HL-60/S4 treated with retinoic acid at 250 ng/mL for 4 days and 3 days (cell line): ENCODE data around the gene MTTP.

Experiments used
- in situ Hi-C: fragments of 300-500 bp; cut with MboI; formaldehyde crosslinking; loops from 2 replicates; pipeline ENCODE4 v1.7.0; 2022; ENCODE audit warnings: low sequenced_read_pairs

Gene MTTP

DNA sequence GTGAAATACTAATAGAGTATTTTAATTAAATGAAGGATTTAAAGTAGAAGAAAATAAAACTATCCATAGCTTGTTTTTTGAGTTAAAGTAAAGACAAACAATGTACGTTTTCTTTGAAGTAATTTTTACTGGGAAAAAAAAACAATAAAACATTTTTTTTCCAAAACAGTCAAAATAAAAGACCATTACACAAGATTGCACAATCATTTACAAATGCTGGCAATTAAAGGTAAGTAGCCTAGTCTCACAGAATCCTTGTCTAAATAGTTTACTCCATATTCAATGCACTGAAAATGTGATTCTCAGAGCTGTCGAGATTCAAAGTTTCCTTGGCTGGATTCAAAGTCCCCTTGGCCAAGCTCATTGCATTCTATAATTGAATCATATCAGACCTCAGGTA lies 61.8 kb downstream of the MTTP start:
- in situ Hi-C loops, result no loop called here

DNA sequence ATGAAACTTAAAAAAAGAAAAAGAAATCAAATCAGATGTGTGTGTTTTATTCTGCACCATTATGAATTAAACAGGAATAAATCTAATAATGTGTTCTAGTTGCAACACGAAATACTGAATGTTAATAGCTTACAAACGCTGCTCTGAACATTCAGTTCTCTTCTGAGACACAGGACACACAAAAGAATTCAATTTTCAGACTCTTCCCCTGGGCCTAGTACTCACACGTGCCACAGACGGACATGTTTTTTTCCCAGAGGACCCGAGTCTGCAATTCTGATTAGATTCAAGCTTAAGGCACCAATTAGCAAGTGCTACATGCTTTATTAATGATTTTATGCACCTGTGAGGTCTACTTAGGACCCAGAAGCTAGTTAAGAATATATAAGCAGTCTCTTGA lies 62.5 kb downstream of the MTTP start:
- in situ Hi-C loops, result no loop called here

DNA sequence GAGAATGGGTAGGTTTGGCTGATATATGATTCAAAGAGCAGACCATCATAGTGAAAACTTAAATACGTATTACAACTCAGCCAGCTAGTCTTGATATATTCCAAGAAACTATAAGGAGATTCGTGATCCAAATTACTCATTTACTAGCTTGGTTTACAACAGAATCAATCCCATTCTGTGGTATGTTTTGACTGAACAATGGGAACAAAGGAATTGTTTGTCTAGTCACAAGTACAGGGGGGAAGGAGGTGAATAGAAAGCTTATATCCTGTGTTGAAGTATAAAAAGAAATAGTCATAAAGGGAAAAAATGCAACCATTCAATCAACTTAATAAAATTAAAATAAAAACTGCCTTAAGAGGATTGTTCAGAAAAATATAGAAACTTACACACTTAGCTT lies 66.1 kb downstream of the MTTP start:
- in situ Hi-C loops, result no loop called here

DNA sequence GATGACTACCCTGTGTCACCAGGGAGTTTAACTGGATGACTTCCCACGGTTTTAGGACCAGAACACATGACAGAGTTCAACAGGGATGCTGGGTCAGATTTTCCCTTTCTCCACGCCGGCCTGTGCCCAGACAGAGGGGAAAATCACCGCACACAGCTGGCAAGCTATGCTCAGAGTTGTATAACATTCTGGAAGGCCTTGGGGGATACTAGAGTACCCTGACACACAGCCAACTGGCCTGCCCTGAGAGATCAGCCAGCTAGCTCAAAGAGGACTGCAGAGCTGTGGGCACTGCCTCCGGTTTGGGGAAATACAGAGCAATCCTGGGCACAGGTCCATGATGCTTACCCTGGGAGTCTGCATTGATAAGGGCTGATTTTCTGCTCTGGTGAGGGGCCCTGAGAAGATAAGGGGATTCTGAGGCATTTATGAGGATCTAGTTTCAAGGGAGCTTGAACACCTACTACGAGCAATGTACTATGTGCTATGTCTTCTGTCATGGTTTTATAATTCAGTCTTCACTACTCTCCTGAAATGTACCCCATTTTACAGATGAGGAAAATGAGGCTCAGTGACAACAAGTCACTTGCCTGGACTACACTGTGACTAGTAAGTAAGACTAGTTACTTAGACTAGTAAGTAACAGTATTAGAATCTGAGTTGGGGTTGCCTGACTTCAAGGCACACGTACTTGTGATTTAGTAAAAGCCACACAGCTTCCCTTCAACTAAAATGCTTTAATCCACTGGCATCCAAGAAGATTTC lies 68.3 kb downstream of the MTTP start:
- in situ Hi-C loops, result no loop called here

DNA sequence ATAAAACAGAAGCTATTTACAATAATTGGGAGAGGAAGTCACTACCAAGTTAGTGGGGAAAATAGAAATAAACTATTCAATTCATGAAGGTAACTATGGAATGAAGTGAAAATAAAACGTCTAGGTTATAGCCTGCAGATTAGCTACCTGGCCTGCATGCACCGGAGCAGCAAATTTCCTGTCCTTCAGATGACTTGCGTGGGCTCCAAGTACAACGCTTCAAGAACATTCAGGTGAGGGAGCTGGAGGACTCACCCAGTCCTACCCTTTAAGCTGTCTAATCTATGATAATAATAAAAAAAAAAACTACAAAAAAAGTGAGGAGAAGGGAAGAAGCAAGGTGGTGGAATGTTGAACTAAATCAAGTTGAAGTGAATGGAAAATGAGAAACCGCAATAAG lies 69.8 kb downstream of the MTTP start:
- in situ Hi-C loops, result no loop called here

DNA sequence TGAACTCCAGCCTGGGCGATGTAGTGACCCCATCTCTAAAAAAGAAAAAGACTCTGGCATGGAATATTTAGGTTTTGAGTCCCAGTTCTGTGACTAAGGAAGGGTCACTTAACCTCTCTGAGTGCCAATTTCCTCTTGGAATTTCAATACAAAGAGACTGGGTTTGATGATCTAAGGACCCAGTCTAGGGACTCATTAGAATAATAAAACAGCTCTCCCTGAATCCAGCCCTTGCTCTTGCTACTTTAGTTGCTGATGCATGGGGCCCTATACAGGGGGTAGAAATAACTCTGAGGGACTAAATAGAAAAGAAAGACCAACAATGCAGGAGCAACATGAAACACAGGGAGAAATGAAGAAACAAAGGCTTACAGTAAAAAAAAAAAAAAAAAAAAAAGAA lies 70.4 kb downstream of the MTTP start:
- in situ Hi-C loops, result no loop called here

DNA sequence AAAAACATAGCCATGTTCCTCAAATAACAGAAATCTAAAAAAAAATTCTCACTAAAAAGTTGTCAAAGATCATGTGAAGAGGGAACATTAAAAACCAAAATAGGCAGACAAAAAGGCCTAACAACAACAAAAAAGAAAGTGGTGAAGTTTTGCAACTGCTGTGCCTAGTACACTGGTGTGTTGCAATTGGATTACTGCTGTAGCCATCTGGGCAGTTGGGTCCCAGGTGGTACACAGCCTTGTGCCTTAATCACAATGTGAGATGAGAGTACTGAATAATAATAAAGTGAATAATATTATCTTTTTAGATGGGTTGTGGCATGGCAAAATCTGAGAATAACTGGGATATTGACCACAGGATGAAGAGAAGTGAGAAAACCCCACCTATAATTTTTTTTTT lies 71.0 kb downstream of the MTTP start:
- in situ Hi-C loops, result no loop called here

DNA sequence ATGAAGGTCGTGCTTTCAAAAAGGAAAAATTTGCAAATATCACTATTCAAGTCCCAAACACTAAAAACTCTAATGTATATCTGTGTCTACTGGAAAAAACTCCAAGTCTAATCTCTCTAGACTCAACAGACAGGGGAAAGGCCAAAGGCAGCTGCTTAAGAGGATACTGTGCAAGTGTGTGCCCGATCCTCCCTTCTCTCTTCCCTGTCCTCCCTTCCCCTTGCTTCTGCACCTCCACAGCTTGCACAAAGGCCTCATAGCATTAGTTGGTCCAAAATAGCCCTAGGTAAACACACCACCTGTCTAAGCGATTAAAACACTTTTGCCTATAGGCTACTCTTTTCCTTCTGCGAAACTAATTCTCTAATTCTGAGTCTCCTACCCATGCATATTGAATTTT lies 72.4 kb downstream of the MTTP start:
- in situ Hi-C loops, result no loop called here

DNA sequence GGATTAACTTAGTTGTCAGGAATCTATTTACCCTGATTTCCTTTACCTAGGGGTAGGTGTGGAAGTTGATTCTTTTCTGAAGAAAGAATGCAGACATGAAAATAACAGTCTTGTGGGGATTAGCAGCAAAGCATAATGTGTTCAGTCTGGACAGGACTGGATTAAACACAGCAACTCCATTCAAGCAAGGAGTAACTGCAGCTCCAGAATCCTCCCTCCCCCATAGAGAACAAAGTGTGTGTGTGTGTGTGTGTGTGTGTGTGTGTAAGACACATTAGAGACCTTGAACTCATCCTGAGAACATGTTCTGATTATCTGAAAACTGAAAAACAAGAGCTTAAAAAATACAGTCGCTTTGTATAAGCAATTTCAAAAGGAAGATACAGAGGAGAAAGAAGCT lies 73.7 kb downstream of the MTTP start:
- in situ Hi-C loops, result no loop called here

DNA sequence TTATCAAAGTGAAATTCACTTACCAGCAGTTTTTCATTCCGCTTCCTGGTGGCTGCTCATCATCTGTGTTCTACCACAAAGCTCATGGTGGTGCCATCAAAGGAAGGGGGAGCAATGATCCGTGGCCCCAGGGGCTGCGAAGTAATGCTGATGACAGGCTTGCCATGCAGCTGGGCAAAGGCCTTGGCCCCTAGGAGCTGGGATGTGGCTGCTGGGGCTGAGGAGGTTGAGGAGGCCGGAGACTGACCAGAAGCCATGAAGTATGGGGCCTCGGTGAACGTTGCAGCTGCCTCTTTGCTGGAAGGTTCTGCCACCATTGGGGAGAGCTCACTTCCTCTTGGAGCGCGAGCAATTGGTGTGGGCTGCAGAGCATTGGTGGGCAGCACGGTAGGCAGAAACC lies 74.6 kb downstream of the MTTP start:
- in situ Hi-C loops, result no loop called here

DNA sequence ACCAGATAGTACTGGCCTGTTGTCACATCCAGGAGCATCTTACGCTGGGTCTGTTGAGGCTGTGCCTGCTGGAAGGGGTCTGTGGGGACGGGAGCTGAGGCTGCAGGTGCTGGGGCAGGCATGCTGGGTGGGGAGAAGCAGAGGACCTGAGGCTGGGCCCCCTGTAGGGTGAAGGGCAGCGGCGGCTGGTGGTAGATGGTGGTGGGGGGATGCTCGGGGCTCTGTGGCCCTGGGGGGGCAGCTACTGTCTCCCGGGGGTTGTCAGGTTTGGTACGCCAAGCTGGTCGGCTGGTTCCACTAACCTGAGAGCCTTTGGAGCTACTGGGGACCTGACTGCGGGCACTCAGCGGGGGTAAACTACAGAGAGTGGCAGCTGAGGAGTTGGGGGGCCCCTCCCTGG lies 75.2 kb downstream of the MTTP start:
- in situ Hi-C loops, result no loop called here

DNA sequence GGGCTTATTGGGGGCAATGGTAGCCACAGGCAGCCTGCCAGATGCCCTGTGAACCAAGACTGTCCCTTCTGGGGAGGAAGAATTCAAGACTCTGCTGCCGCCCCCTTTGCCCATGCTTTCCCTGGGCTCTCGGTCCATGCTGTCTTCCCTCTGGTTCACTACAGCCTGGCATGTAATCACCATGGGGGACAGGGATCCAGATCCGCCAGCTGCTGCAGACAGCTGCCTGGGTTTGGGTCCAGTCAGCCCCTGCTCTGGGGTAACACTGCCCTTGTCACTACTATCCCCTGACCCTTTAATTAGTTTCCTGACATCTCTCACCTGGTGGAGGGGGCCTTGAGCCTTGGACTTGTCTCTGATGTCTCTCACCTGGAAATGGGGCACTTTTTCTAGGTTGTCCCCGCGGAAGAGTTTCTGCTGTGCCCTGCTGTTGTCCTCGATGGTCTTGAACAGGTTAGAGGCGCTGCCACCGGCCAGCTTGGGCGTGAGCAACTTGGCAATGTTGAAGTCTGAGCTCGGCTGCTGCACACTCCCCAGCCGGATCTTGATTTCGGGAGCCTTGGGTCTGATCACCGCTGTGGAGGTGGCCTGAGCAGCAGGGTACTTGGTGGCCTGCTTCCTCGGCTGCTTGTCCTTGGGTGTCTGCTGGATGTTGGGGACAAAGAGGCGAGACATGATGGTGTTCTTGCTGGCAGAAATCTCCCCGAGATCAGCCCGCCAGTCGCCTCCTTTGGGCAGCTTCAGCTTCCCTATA lies 76.6 kb downstream of the MTTP start:
- in situ Hi-C loops, result no loop called here

DNA sequence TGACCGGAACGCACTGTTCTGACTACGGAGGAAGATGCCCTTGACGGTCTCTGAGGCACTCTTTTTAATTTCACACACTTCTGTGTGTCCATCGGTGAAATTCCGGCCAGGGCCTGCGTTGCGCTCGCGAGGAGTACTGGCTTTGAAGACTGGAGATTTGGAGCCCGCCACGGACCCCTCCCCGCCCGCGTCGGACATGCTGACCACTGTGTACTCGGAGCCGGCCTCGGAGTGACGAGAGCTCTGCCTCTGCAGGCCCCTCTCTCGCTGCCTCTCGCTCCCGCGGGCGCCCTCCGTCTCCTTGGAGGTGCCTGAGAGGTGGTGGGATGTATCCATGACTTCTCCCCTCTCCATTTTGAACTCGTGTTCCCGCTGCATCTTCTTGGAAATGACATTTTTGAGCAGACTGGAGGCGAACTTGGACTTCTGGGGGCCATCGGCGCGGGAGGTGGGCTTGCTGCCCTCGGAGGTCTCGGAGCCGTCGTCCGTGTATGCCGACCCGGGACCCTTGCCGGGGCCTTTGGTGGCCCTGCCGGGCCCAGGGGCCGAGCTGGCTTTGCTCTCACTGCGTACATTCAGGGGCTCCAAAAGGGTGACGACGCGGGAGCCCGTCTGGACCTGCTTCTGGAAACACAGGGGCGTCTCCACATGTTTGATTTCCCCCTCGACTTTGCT lies 77.3 kb downstream of the MTTP start:
- in situ Hi-C loops, result no loop called here

DNA sequence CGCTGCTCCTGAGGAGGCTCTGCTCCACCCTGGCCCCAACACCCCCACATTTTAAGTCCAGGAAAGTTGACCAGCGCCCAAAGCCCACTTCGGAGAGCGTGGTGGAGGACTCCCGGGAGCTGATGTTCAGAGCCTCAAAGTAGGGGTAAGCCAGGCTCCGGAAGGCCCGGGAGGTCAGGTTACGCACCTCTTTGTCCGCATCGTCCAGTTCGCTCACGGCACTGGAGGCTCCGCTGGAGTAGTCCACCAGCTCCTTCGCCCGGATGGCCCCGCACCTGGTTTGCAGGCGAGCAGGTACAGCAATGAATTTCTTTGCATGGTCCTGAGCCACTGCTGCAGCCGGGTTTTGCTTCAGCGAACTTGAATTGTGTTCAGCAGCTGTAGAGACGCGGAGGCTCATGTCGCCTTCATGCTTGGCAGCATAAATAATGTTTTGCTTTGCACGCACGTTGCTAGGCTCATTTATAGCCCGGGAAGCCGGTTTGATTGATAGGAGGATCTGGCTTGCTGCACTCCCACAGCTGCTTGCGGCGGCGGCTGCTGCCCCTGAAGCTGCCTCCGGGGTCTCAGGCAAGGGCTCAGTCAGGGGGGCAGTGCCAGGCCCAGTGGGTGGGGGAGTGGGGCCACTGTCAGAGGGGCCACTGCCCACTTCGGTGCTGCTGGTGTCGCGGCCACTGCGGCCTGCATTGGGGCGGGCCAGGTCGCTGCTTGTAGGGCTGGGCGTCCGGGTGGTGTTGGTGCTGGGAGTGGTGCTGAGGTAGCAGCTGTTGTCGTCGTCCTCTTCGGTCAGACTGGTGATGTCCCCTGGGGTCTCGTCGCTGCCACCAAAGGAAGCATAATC lies 78.2 kb downstream of the MTTP start:
- in situ Hi-C loops, result no loop called here

DNA sequence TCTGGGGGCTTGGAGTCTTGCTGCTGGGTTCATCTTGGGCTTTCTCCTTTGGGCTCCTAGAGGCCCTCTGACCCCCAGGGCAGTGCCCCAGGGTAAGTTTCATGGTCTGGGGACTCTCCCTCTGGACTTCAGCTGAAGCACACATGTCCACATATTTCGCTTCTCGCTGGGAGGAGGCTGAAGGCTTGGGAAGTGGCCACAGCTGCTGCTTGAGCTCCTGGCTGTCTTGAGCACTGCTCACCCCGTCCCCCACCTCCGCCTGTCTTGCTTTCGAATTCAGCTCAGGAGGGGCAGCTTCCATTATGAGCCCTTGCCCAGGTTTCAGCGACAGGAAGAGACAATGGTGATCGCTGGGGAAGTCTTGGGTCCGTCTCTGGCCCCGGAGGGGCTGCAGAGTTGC lies 79.3 kb downstream of the MTTP start:
- in situ Hi-C loops, result no loop called here

DNA sequence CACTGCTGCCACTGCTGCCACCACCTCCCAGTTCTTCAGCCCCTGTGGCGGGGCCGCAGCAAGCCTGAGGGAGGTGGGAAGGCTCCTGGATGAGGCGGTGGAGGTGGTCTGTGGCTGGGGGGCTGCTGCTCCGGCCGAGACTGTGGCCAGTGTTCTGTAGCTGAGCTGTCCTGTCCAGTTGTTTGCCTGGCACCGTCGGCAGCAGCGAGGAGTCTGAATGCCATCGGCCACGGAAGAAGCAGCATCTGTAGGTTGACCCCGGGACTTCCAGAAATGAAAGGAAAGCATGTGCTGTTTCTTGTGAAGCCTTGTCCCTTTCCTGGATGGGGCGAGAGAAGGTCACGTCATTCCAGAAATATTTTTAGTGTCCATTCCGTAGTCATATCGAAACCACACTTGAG lies 79.7 kb downstream of the MTTP start:
- in situ Hi-C loops, result no loop called here

DNA sequence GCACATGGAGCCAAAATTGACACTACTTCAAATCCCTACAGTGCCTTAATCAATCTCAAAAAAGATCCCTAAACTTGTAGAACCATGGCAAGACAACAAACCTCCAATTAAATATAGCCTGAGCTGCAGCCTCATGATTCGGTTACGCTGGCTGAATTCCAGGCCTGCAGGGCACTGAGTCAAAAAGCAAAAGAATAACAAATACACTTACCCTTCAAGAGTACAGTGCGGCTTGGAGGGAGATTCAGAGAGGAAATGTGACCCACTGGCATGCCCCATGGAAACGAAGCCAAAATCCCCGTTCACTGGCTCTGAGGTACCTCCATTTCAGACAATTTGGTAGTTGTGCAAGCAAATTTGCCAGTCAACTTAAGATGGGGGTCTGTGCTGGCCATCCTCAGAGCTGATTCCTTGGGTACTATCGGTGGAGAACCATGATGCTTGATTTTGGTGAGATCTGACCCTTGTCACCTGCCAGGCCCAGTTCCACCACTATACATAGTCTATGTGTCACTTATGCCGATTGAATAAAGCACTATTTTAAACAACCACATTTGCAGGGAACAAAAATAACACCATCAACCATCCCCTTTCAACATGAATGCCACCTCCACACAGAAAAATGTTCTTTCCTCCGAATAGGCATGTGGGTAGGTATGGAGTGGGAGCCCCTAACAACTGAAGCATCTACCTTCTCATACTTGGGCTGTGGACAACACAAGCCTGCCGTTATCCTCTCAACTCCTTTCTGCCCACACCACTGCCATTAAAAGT lies 80.9 kb downstream of the MTTP start:
- in situ Hi-C loops, result no loop called here

DNA sequence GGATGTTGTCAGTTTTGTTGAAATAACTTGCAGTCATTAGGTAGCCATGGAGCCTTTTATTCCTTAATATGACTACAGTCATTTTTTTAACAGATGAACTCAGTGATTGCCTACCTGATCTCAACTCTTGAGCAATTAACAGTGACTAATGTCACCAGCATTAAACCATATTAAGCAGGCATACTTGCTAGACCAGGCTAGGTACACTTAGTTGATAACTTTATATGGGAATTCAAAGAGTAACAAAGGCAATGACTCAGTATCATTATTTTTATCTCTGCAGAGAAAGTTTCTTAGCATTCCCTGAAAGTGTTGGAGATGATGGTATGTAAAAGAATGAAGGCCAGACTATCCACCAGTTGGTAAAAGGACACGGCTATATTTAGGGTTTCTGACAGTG lies 83.2 kb downstream of the MTTP start, which contains the start of gene C4orf54:
Gene C4orf54, minus strand, starts transcription at position 31 of the 400 bp plus-strand sequence. CDS start 3,180 bp downstream, outside the sequence.
- in situ Hi-C loops, result no loop called here

DNA sequence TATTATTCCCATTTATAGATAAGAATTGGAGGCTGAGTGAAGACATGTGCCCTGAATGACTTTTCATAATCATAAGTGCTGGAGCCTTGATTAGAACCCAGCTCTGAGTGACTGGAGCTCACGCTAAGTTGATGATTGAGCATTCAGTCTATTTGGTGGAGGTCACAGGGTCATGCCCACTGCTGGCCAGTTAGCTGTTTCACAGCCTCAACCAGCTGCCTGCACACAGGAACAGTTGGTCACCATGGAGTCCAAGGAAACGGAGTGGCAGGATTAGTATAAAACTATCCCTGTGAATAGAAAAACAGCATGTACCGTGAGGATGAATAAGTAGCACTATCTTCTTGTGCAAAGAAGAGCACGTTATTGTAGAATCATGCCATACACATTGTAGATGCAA lies 84.0 kb downstream of the MTTP start:
- in situ Hi-C loops, result no loop called here

DNA sequence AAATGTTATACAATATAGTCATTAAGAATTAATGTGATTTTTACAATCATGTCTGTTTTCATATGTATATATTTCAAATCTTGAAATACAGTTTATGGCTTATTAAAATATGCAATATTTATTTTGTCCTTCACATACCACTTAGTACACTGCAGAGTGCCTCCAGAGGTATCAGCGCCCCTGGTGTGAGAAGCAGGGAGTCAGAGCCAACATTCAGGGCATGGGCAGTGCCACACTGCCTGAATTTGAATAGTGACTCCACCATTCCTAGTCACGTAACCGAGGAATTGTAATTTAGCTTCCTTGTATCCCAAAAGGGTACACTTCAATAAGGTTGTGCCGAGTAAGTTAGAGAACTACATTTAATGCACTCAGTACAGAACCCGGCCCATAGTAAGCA lies 87.3 kb downstream of the MTTP start:
- in situ Hi-C loops, result no loop called here
